Naive thymus-derived CD8-positive, alpha-beta T cell (primary cell): ENCODE measurements around the gene RAVER2. TPM values are rescaled to one million over a fixed set of nuclear protein-coding genes. Genes with fewer than 3 reads are reported as not detected.

Experiments used
- ATAC-seq, 2 donors: fragments of 150-1000 bp; cut with Tn5 transposase in 1 of 2; sonication (Bioruptor Pico), chemical (Tn5 transposase) in 1 of 2; 1 replicate in 1 of 2; 2 replicates in 1 of 2; pipeline ENCODE4 v1.10.0; 2021; ENCODE audit warnings: mild to moderate bottlenecking in 2 of 2, moderate library complexity in 2 of 2
- POLR2A ChIA-PET: fragments of 350-600 bp; sonication (Branson Sonifier 250); formaldehyde crosslinking; loops from one replicate; lab custom pipeline; 2021; ENCODE audit warnings: antibody characterized with exemption; lab: Charles Lee
- DNase-seq, 10 donors: peaks; one replicate each; pipeline versions ENCODE4 v3.0.0 to v3.0.0-alpha.2; 2020 to 2022
- H3K27ac Mint-ChIP-seq, 10 donors: one replicate each; pipeline ENCODE4 v1.8.0; 2020 to 2022; ENCODE audit warnings: mild to moderate bottlenecking in 10 of 10, mixed read lengths in 10 of 10, moderate library complexity in 4 of 10, inconsistent platforms in 1 of 10
- H3K27me3 Mint-ChIP-seq, 5 donors: one replicate each; pipeline ENCODE4 v1.8.0; 2021 to 2022; ENCODE audit warnings: mixed read lengths in 5 of 5
- H3K36me3 Mint-ChIP-seq, 3 donors: one replicate each; pipeline ENCODE4 v1.8.0; 2020 to 2022; ENCODE audit warnings: mixed read lengths in 3 of 3, mild to moderate bottlenecking in 2 of 3, inconsistent platforms in 1 of 3
- H3K4me1 Mint-ChIP-seq, 4 donors: one replicate each; pipeline ENCODE4 v1.8.0; 2021 to 2022; ENCODE audit warnings: mixed read lengths in 4 of 4
- H3K4me3 Mint-ChIP-seq, 10 donors: one replicate each; pipeline ENCODE4 v1.8.0; 2020 to 2022; ENCODE audit warnings: mild to moderate bottlenecking in 10 of 10, mixed read lengths in 10 of 10, moderate library complexity in 6 of 10, inconsistent platforms in 1 of 10
- H3K9me3 Mint-ChIP-seq, 9 donors: one replicate each; pipeline ENCODE4 v1.8.0; 2020 to 2022; ENCODE audit warnings: mixed read lengths in 9 of 9, mild to moderate bottlenecking in 3 of 9, inconsistent platforms in 1 of 9, moderate library complexity in 1 of 9
- polyA plus RNA-seq, 3 donors: library from polyadenylated mRNA; unstranded; fragments of 300-500 nt; fragmentation: Illumina TruSeq; gene quantifications; one replicate each; pipeline ENCODE4 v1.2.3, GENCODE V29; 2021
- total RNA-seq, 8 experiments: library from RNA in 2 of 8; stranded (reverse) in 2 of 8; gene quantifications; one replicate each; pipeline ENCODE4 v1.2.3 and lab custom pipeline; 2021 to 2026

Gene RAVER2
- total and polyA plus RNA-seq, 5 experiments from 2014 or later, result 0.48 to 6.1 (median 1.8) TPM

GRCh38 chr1:64854674-64855073, 109.8 kb downstream of the RAVER2 start:
- peaks cover 7 to 96% (median 39%) of the 10 kb centered on the region in 3 donors for H3K36me3 Mint-ChIP-seq
- H3K27me3 Mint-ChIP-seq, result no peaks in the 10 kb centered on the region
- peak overlapping the region in 6 of 10 donors; percentile 37 to 81 (median 58) for H3K27ac Mint-ChIP-seq
- H3K9me3 Mint-ChIP-seq, result no peaks in the 10 kb centered on the region
- H3K4me1 Mint-ChIP-seq, result peaks cover 4 to 16% (median 9%) of the 10 kb centered on the region in 4 donors
- DNase-seq, result no peak
- H3K4me3 Mint-ChIP-seq, result no peak overlapping the region
- POLR2A ChIA-PET, result no interaction called here
- no peak for ATAC-seq

GRCh38 chr1:64855557-64855956, 110.7 kb downstream of the RAVER2 start:
- DNase-seq (no peak), ATAC-seq (no peak)
- Mint-ChIP-seq H3K4me3 (no peak overlapping the region), H3K36me3 (peaks cover 7 to 93% (median 41%) of the 10 kb centered on the region in 3 donors), H3K27ac (no peak overlapping the region), H3K9me3 (no peaks in the 10 kb centered on the region), H3K27me3 (no peaks in the 10 kb centered on the region), H3K4me1 (peaks cover 4 to 18% (median 11%) of the 10 kb centered on the region in 4 donors)
- POLR2A ChIA-PET, result interaction anchor here (0.6 kb wide), 1 partner anchor 208 kb away, joined by 5 read pairs; no protein-coding TSS in a partner anchor

- no peak for DNase-seq
- peaks cover 7 to 93% (median 35%) of the 10 kb centered on the region in 3 donors for H3K36me3 Mint-ChIP-seq
- no peaks in the 10 kb centered on the region for H3K27me3 Mint-ChIP-seq
- no peaks in the 10 kb centered on the region for H3K9me3 Mint-ChIP-seq
- peak overlapping the region in 5 of 10 donors; percentile 21 to 62 (median 43) for H3K27ac Mint-ChIP-seq
- peak overlapping the region in 1 of 10 donors; percentile 22 for H3K4me3 Mint-ChIP-seq
- peaks cover 11 to 25% (median 17%) of the 10 kb centered on the region in 4 donors for H3K4me1 Mint-ChIP-seq
- no peak for ATAC-seq
- POLR2A ChIA-PET, result interaction anchor here (0.9 kb wide), 1 partner anchor 8 kb away, joined by 3 read pairs; no protein-coding TSS in a partner anchor
These were observed 111.7 kb downstream of the RAVER2 start for GRCh38 chr1:64856553-64856952.

GRCh38 chr1:64857347-64857746, 112.5 kb downstream of the RAVER2 start:
- H3K4me3 Mint-ChIP-seq, result no peak overlapping the region
- H3K36me3 Mint-ChIP-seq, result peaks cover 7 to 95% (median 36%) of the 10 kb centered on the region in 3 donors
- H3K27ac Mint-ChIP-seq, result no peak overlapping the region
- POLR2A ChIA-PET, result interaction anchor here (0.9 kb wide), 1 partner anchor 8 kb away, joined by 3 read pairs; no protein-coding TSS in a partner anchor
- DNase-seq (no peak), ATAC-seq (no peak)
- peaks cover 14 to 33% (median 24%) of the 10 kb centered on the region in 4 donors for H3K4me1 Mint-ChIP-seq
- no peaks in the 10 kb centered on the region for H3K27me3 Mint-ChIP-seq
- no peaks in the 10 kb centered on the region for H3K9me3 Mint-ChIP-seq

GRCh38 chr1:64861611-64862010, 116.7 kb downstream of the RAVER2 start:
- Mint-ChIP-seq H3K27ac (peak overlapping the region in 9 of 10 donors; percentile 7 to 67 (median 53)), H3K4me3 (peak overlapping the region in 1 of 10 donors; percentile 30), H3K9me3 (no peaks in the 10 kb centered on the region), H3K36me3 (peaks cover 16 to 81% (median 36%) of the 10 kb centered on the region in 3 donors), H3K4me1 (peaks cover 25 to 50% (median 47%) of the 10 kb centered on the region in 4 donors), H3K27me3 (no peaks in the 10 kb centered on the region)
- ATAC-seq, result no peak
- POLR2A ChIA-PET, result interaction anchor here (1.8 kb wide), 1 partner anchor 13 kb away, joined by 4 read pairs; no protein-coding TSS in a partner anchor
- DNase-seq, result no peak

GRCh38 chr1:64864018-64864940, 119.4 kb downstream of the RAVER2 start:
- peaks cover 8 to 81% (median 36%) of the 10 kb centered on the region in 3 donors for H3K36me3 Mint-ChIP-seq
- ATAC-seq (peak; percentile 79 to 83), DNase-seq (peak in 8 of 10 donors; percentile 6 to 67 (median 44))
- POLR2A ChIA-PET, result interaction anchor here (0.6 to 1.3 kb wide), 3 partner anchors 7 to 98 kb away, joined by 3 to 5 read pairs (median 4); no protein-coding TSS in a partner anchor
- H3K27me3 Mint-ChIP-seq, result no peaks in the 10 kb centered on the region
- H3K4me3 Mint-ChIP-seq, result peak overlapping the region; percentile 9 to 52 (median 32)
- H3K4me1 Mint-ChIP-seq, result peaks cover 31 to 52% (median 45%) of the 10 kb centered on the region in 4 donors
- H3K9me3 Mint-ChIP-seq, result no peaks in the 10 kb centered on the region
- H3K27ac Mint-ChIP-seq, result peak overlapping the region; percentile 61 to 91 (median 86)

- Mint-ChIP-seq H3K9me3 (no peaks in the 10 kb centered on the region), H3K4me1 (peaks cover 30 to 52% (median 41%) of the 10 kb centered on the region in 4 donors), H3K4me3 (peak overlapping the region in 6 of 10 donors; percentile 19 to 59 (median 36)), H3K27me3 (no peaks in the 10 kb centered on the region), H3K27ac (peak overlapping the region; percentile 33 to 91 (median 86)), H3K36me3 (peaks cover 8 to 82% (median 28%) of the 10 kb centered on the region in 3 donors)
- POLR2A ChIA-PET, result interaction anchor here (0.6 to 0.9 kb wide), 2 partner anchors 8 to 97 kb away, joined by 3 to 4 read pairs; no protein-coding TSS in a partner anchor
- ATAC-seq (no peak), DNase-seq (no peak)
These were observed 120.4 kb downstream of the RAVER2 start for GRCh38 chr1:64865105-64865757.

- Mint-ChIP-seq H3K4me1 (peaks cover 28 to 44% (median 39%) of the 10 kb centered on the region in 4 donors), H3K4me3 (no peak overlapping the region), H3K27ac (no peak overlapping the region), H3K36me3 (peaks cover 8 to 86% (median 32%) of the 10 kb centered on the region in 3 donors), H3K27me3 (no peaks in the 10 kb centered on the region), H3K9me3 (no peaks in the 10 kb centered on the region)
- no peak for DNase-seq
- POLR2A ChIA-PET, result interaction anchor here (0.7 to 0.9 kb wide), 2 partner anchors 10 to 99 kb away, joined by 3 read pairs; partner anchors contain the start of gene JAK1
- no peak for ATAC-seq
These were observed 121.8 kb downstream of the RAVER2 start for GRCh38 chr1:64866689-64867088.

- peaks cover 14 to 86% (median 31%) of the 10 kb centered on the region in 3 donors for H3K36me3 Mint-ChIP-seq
- no peak for ATAC-seq
- H3K4me3 Mint-ChIP-seq, result no peak overlapping the region
- H3K4me1 Mint-ChIP-seq, result peaks cover 29 to 43% (median 37%) of the 10 kb centered on the region in 4 donors
- no peak overlapping the region for H3K27ac Mint-ChIP-seq
- H3K9me3 Mint-ChIP-seq, result no peaks in the 10 kb centered on the region
- H3K27me3 Mint-ChIP-seq, result no peaks in the 10 kb centered on the region
- no peak for DNase-seq
- POLR2A ChIA-PET, result interaction anchor here (0.9 to 1.1 kb wide), 2 partner anchors 10 to 199 kb away, joined by 3 to 5 read pairs; no protein-coding TSS in a partner anchor
These were observed 122.4 kb downstream of the RAVER2 start for GRCh38 chr1:64867266-64867665.

- H3K36me3 Mint-ChIP-seq, result peaks cover 8 to 93% (median 39%) of the 10 kb centered on the region in 3 donors
- POLR2A ChIA-PET, result no interaction called here
- H3K4me1 Mint-ChIP-seq, result peaks cover 31 to 52% (median 40%) of the 10 kb centered on the region in 4 donors
- peak overlapping the region in 2 of 10 donors; percentile 6 to 86 for H3K27ac Mint-ChIP-seq
- no peaks in the 10 kb centered on the region for H3K9me3 Mint-ChIP-seq
- H3K4me3 Mint-ChIP-seq, result peak overlapping the region in 1 of 10 donors; percentile 50
- DNase-seq (no peak), ATAC-seq (no peak)
- H3K27me3 Mint-ChIP-seq, result no peaks in the 10 kb centered on the region
These were observed 126.4 kb downstream of the RAVER2 start for GRCh38 chr1:64871256-64871655.

GRCh38 chr1:64872067-64872466, 127.2 kb downstream of the RAVER2 start:
- POLR2A ChIA-PET, result interaction anchor here (0.6 kb wide), 1 partner anchor 48 kb away, joined by 3 read pairs; no protein-coding TSS in a partner anchor
- Mint-ChIP-seq H3K4me1 (peaks cover 31 to 60% (median 48%) of the 10 kb centered on the region in 4 donors), H3K36me3 (peaks cover 8 to 88% (median 35%) of the 10 kb centered on the region in 3 donors), H3K4me3 (no peak overlapping the region), H3K9me3 (no peaks in the 10 kb centered on the region), H3K27ac (peak overlapping the region in 6 of 10 donors; percentile 1 to 86 (median 33)), H3K27me3 (no peaks in the 10 kb centered on the region)
- DNase-seq (no peak), ATAC-seq (no peak)
